Mesodermal cell (in vitro differentiated cells): ENCODE results near the gene PPP4R1.
"Not testable (repeated sequence)": the region's sequence is repeated elsewhere in the genome, so short reads cannot be mapped to it uniquely, and the experiment has no call there.

ENCODE experiments used
- H3K27ac ChIP-seq: 2 replicates; pipeline ENCODE4 v1.7.0; 2013; ENCODE audit warnings: mild to moderate bottlenecking, low read depth, low read length, moderate library complexity; ENCODE audit not compliant: severe bottlenecking
- H3K36me3 ChIP-seq: 2 replicates; pipeline ENCODE4 v1.7.1; 2013; ENCODE audit warnings: mild to moderate bottlenecking, low read length, moderate library complexity; ENCODE audit not compliant: control insufficient read depth, insufficient read depth
- H3K4me1 ChIP-seq: one replicate; pipeline ENCODE4 v1.7.1; 2013; ENCODE audit warnings: mild to moderate bottlenecking, low read length; ENCODE audit not compliant: insufficient read depth, control insufficient read depth, poor library complexity, severe bottlenecking
- H3K4me3 ChIP-seq: 2 replicates; pipeline ENCODE4 v1.7.0; 2013; ENCODE audit warnings: low read length, control low read depth, mild to moderate bottlenecking; ENCODE audit not compliant: insufficient read depth, poor library complexity, severe bottlenecking; ENCODE audit errors: extremely low read depth
- H3K9me3 ChIP-seq: 2 replicates; pipeline ENCODE4 v1.7.1; 2013; ENCODE audit warnings: mild to moderate bottlenecking, low read length, moderate library complexity; ENCODE audit not compliant: control insufficient read depth
- WGBS, 2 experiments: methylation state at CpG; one replicate each; pipeline ENCODE4 v1.1.5; 2013; ENCODE audit warnings: missing lambda C conversion rate in 2 of 2; ENCODE audit not compliant: insufficient coverage in 2 of 2; 5-methylcytosine and 5-hydroxymethylcytosine counted together

Gene PPP4R1

DNA sequence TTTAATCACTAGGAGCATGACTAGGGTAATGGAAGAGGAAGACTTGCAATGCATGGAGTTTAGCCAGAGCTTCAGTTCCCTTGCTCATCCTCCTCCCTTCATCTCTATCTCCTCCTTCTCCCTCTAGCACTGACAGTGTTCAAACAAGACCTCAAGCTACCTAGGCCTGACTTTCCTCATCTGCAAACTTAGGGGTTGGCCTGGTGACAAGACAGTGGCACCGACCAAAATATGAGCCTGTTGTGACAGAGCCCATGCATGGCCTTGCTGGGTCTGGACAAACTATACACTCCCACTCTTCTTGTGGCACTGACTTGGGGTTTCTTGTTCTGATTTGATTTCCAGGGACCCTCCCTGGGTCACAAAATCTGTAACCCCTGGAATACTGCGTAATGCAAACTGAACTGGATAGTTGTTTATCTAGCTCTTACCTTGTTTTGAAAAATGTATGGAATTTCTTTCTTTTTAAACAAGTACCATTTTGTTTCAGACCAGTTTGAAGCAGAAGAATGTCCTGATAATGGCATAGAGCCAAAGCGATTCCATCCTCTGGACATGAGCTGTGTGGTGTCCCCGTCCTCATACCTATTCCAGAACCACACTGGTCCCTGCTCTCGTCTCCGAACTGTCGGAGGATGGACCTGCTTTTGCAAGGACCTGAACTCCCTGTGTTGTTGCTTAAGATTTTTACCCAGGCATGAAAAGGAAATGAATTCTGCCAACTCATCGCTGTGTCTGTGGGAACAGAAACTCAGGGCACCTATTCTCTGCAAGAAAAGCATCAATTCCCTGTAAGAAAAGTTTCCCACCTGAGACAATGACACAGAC, 33.4 kb upstream of the PPP4R1 start:
- H3K27ac ChIP-seq, result no peak overlapping the region
- H3K36me3 ChIP-seq, result no peaks in the 10 kb centered on the region
- 90 to 100% methylated on average over 7 of the region's 8 CpGs for WGBS, 2 experiments
- no peaks in the 10 kb centered on the region for H3K9me3 ChIP-seq
- no peak overlapping the region for H3K4me3 ChIP-seq
- H3K4me1 ChIP-seq, result peaks cover 18% of the 10 kb centered on the region

GRCh38 chr18:9643549-9643948, 29.2 kb upstream of the PPP4R1 start:
- no peaks in the 10 kb centered on the region for H3K9me3 ChIP-seq
- WGBS, 2 experiments, result 0% methylated on average over 2 of the region's 3 CpGs; no CpG with 5 or more reads in 1 of the 2 experiments
- peaks cover 15% of the 10 kb centered on the region for H3K4me1 ChIP-seq
- no peaks in the 10 kb centered on the region for H3K36me3 ChIP-seq
- no peak overlapping the region for H3K4me3 ChIP-seq
- peak overlapping the region; percentile 99 for H3K27ac ChIP-seq

- Histone ChIP-seq H3K4me1 (peaks cover 12% of the 10 kb centered on the region), H3K36me3 (no peaks in the 10 kb centered on the region), H3K9me3 (no peaks in the 10 kb centered on the region), H3K27ac (peak overlapping the region; percentile 99), H3K4me3 (no peak overlapping the region)
- WGBS, 2 experiments, result 90 to 92% methylated on average over 2 to 4 of the region's 9 CpGs
Observed at GRCh38 chr18:9642799-9643462, 28.6 kb upstream of the PPP4R1 start.

DNA sequence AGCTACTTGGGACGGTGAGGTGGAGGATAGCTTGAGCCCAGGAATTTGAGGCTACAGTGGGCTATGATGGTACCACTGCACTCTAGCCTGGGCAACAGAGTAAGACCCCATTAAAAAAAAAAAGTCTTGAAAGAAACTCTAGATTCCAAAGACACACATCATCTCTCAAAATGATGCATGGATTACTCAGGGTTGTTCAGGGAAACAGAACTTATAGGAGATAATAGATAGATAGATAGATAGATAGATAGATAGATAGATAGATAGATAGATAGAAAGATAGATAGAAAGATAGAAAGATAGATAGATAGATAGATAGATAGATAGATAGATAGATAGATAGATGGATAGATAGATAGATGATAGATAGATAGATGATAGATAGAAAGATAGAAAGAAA, 26.7 kb upstream of the PPP4R1 start:
- H3K36me3 ChIP-seq, H3K27ac ChIP-seq, H3K4me3 ChIP-seq, H3K9me3 ChIP-seq, H3K4me1 ChIP-seq: not testable (repeated sequence)
- WGBS, 2 experiments, result no CpG with 5 or more reads among the region's 1 CpG

- peaks cover 3% of the 10 kb centered on the region for H3K4me1 ChIP-seq
- H3K36me3 ChIP-seq, result no peaks in the 10 kb centered on the region
- peaks cover 5% of the 10 kb centered on the region for H3K9me3 ChIP-seq
- 83 to 95% methylated on average over 3 of the region's 4 CpGs for WGBS, 2 experiments
- no peak overlapping the region for H3K27ac ChIP-seq
- no peak overlapping the region for H3K4me3 ChIP-seq
Observed at GRCh38 chr18:9638886-9639285, 24.5 kb upstream of the PPP4R1 start.

- Histone ChIP-seq H3K9me3 (peaks cover 5% of the 10 kb centered on the region), H3K27ac (no peak overlapping the region), H3K4me3 (no peak overlapping the region), H3K36me3 (no peaks in the 10 kb centered on the region), H3K4me1 (peaks cover under 1% of the 10 kb centered on the region)
- 92 to 94% methylated on average over 9 to 10 of the region's 11 CpGs for WGBS, 2 experiments
Observed at GRCh38 chr18:9637036-9637767, 22.8 kb upstream of the PPP4R1 start.

GRCh38 chr18:9634856-9635255, 20.5 kb upstream of the PPP4R1 start:
- no peak overlapping the region for H3K4me3 ChIP-seq
- 91 to 98% methylated on average over 7 of the region's 8 CpGs for WGBS, 2 experiments
- no peak overlapping the region for H3K27ac ChIP-seq
- no peaks in the 10 kb centered on the region for H3K36me3 ChIP-seq
- peaks cover 5% of the 10 kb centered on the region for H3K9me3 ChIP-seq
- peaks cover 7% of the 10 kb centered on the region for H3K4me1 ChIP-seq

DNA sequence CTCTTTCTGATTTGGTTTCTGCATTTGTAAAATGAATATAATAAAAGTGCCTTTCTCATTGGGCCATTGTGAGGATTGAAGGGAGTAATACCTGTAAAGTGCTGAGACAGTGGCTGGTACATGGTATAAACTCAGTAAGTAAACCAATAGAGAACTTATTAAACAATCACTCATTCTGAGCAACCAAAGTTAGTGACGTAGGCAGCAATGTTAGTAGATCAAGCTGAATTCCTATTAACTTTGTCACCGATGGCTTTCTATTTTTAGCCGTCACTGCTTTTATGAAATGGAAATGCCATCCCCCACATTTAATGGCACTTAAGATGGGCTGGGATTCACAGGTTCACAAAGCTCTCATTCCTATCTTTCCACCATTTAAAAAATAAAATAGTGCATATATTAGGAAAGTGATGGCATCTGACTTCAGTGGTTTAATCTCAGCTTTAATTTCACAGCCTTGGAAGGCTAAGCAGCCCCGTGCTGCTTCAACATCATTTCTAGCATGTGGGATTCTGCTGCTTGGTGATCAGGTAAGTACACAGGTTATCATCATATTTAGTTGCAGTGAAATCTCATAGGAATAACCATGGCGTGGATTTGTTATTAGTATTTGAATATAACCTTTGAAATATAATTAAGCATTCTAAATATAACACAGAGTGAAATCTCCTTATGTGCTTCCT, 17.6 kb upstream of the PPP4R1 start:
- Histone ChIP-seq H3K9me3 (peaks cover 5% of the 10 kb centered on the region), H3K4me3 (no peak overlapping the region), H3K27ac (peak overlapping the region; percentile 4)

DNA sequence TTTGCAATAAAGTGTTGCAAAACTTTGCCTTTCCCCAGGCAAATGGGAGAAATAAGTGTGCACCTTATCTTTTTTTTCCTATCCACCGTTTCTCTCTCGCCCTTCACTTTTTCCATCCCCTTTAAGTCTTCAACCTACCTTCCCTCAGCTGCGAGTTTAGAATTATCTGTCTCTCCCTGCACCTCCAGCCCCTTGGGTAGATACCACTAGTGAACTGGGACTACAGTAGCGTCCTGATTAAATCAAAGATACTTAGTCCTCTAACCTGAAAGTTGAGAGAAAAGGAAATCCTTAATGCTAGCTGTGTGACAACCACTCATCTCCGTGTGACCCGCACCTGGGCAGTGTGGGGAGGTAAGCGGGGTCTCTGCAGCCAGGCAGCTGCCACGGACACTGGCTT, 16.1 kb upstream of the PPP4R1 start:
- no peak overlapping the region for H3K27ac ChIP-seq
- no peaks in the 10 kb centered on the region for H3K36me3 ChIP-seq
- H3K4me3 ChIP-seq, result no peak overlapping the region
- WGBS, 2 experiments, result 87 to 92% methylated on average over 4 to 8 of the region's 8 CpGs
- H3K4me1 ChIP-seq, result peaks cover 20% of the 10 kb centered on the region
- peaks cover 5% of the 10 kb centered on the region for H3K9me3 ChIP-seq

More for the DNA sequence above, 17.6 kb upstream of the PPP4R1 start:
- Histone ChIP-seq H3K4me1 (peaks cover 16% of the 10 kb centered on the region), H3K36me3 (no peaks in the 10 kb centered on the region)
- WGBS, 2 experiments, result 81 to 86% methylated on average over 2 to 4 of the region's 5 CpGs

DNA sequence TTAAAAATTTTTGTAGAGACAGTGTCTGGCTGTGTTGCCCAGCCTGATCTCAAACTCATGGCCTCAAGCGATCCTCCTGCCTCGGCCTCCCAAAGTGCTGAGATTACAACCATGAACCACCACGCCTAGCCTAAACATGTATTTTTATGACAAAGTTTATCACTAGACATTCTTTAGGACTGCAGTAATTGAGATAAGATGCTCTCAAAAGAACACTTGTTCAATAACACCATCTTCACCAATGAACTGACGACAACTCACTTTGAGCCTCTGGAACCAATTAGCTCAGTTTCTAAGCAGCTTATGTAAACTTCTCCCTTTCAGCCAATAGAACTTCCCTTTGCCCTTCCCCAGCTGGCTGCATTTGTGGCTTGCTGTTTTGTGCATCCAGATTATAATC, 15.3 kb upstream of the PPP4R1 start:
- Histone ChIP-seq H3K4me1 (peaks cover 20% of the 10 kb centered on the region), H3K4me3 (no peak overlapping the region), H3K36me3 (no peaks in the 10 kb centered on the region), H3K9me3 (no peaks in the 10 kb centered on the region), H3K27ac (no peak overlapping the region)
- WGBS, 2 experiments, result 94 to 100% methylated on average over 3 of the region's 4 CpGs
